Measurements from ENCODE around the gene DNAH2.

Gene DNAH2

GRCh38 chr17:7851438-7852261, 134.1 kb downstream of the DNAH2 start:
- peak overlapping the region; percentile 65 for H3K27ac ChIP-seq (ENCODE audit: low read depth, low read length)
- H3K4me3 ChIP-seq (ENCODE audit: insufficient read depth, low read length, poor library complexity, severe bottlenecking), result peak overlapping the region; percentile 60
- no peaks in the 10 kb centered on the region for H3K27me3 ChIP-seq (ENCODE audit: low read length)
- H3K36me3 ChIP-seq (ENCODE audit: low read length), result no peaks in the 10 kb centered on the region
- H3F3A ChIP-seq (ENCODE audit: insufficient read depth), result peaks cover 10% of the 10 kb centered on the region
- no peaks in the 10 kb centered on the region for H4K20me1 ChIP-seq (ENCODE audit: low read depth, low read length)
- peak overlapping the region; percentile 68 for H3K4me2 ChIP-seq (ENCODE audit: low read depth, low read length, poor library complexity, severe bottlenecking)
- peaks cover 13% of the 10 kb centered on the region for H3K79me2 ChIP-seq (ENCODE audit: insufficient read depth, low read length)
- no peaks in the 10 kb centered on the region for H3K9me3 ChIP-seq (ENCODE audit: insufficient read depth, low read length)
- H3K9ac ChIP-seq (ENCODE audit: low read length), result peak overlapping the region; percentile 61
- no peak overlapping the region for H2AFZ ChIP-seq (ENCODE audit: low read depth, low read length, severe bottlenecking)
- TF ChIP-seq EZH2phosphoT487 (conservative IDR thresholded peaks at IDR 0.05; ENCODE audit: low read length), result no peak
- TF ChIP-seq, protein P1, sequence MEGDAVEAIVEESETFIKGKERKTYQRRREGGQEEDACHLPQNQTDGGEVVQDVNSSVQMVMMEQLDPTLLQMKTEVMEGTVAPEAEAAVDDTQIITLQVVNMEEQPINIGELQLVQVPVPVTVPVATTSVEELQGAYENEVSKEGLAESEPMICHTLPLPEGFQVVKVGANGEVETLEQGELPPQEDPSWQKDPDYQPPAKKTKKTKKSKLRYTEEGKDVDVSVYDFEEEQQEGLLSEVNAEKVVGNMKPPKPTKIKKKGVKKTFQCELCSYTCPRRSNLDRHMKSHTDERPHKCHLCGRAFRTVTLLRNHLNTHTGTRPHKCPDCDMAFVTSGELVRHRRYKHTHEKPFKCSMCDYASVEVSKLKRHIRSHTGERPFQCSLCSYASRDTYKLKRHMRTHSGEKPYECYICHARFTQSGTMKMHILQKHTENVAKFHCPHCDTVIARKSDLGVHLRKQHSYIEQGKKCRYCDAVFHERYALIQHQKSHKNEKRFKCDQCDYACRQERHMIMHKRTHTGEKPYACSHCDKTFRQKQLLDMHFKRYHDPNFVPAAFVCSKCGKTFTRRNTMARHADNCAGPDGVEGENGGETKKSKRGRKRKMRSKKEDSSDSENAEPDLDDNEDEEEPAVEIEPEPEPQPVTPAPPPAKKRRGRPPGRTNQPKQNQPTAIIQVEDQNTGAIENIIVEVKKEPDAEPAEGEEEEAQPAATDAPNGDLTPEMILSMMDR (IDR thresholded peaks at IDR 0.05; ENCODE audit: insufficient read depth, low read length, poor library complexity, severe bottlenecking), result peak; percentile 59
- H3K9me2 ChIP-seq (replicated peaks; ENCODE audit: insufficient read depth, low read length), result no peaks in the 10 kb centered on the region

DNA sequence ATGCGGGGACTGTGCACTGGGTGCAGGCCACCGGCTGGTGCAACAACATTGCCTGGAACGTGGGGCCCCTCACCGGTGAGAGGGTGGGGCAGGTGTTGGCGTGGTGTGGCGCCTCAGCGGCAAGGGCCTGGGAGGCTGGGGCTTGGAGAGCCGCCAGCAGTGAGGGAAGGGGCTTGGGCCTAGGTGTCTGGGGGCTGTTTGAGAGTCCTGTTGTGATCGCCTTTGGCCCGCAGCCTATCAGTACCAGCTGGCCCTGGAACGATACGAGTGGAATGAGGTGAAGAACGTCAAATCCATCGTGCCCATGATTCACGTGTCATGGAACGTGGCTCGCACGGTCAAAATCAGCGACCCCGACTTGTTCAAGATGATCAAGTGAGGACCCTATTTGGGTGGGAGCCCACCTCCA, 134.7 kb downstream of the DNAH2 start:
- H3K36me3 ChIP-seq (ENCODE audit: low read length), result no peaks in the 10 kb centered on the region
- H3K9me3 ChIP-seq (ENCODE audit: insufficient read depth, low read length), result no peaks in the 10 kb centered on the region
- H3K4me2 ChIP-seq (ENCODE audit: low read depth, low read length, poor library complexity, severe bottlenecking), result no peak overlapping the region
- H3K79me2 ChIP-seq (ENCODE audit: insufficient read depth, low read length), result peaks cover 13% of the 10 kb centered on the region
- H3K9ac ChIP-seq (ENCODE audit: low read length), result no peak overlapping the region
- no peaks in the 10 kb centered on the region for H3K9me2 ChIP-seq (replicated peaks; ENCODE audit: insufficient read depth, low read length)
- TF ChIP-seq EZH2phosphoT487 (conservative IDR thresholded peaks at IDR 0.05; ENCODE audit: low read length), result no peak
- TF ChIP-seq, protein P1 (IDR thresholded peaks at IDR 0.05; ENCODE audit: insufficient read depth, low read length, poor library complexity, severe bottlenecking), result no peak
- H4K20me1 ChIP-seq (ENCODE audit: low read depth, low read length), result no peaks in the 10 kb centered on the region
- no peak overlapping the region for H3K4me3 ChIP-seq (ENCODE audit: insufficient read depth, low read length, poor library complexity, severe bottlenecking)
- H3K27me3 ChIP-seq (ENCODE audit: low read length), result no peaks in the 10 kb centered on the region
- H3K27ac ChIP-seq (ENCODE audit: low read depth, low read length), result no peak overlapping the region
- no peak overlapping the region for H2AFZ ChIP-seq (ENCODE audit: low read depth, low read length, severe bottlenecking)
- H3F3A ChIP-seq (ENCODE audit: insufficient read depth), result peaks cover 10% of the 10 kb centered on the region

DNA sequence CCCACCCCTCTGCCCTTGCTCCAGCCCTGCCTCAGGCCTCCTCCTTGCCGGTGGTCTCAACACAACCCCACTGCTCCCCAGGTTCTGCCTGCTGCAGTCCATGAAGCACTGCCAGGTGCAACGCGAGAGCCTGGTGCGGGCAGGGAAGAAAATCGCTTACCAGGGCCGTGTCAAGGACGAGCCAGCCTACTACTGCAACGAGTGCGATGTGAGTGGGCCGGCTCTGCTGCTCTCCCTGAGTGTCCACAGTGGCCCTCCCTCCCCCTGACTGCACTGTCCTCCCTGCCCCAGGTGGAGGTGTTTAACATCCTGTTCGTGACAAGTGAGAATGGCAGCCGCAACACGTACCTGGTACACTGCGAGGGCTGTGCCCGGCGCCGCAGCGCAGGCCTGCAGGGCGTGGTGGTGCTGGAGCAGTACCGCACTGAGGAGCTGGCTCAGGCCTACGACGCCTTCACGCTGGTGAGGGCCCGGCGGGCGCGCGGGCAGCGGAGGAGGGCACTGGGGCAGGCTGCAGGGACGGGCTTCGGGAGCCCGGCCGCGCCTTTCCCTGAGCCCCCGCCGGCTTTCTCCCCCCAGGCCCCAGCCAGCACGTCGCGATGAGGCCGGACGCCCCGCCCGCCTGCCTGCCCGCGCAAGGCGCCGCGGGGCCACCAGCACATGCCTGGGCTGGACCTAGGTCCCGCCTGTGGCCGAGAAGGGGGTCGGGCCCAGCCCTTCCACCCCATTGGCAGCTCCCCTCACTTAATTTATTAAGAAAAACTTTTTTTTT, 135.6 kb downstream of the DNAH2 start:
- H2AFZ ChIP-seq (ENCODE audit: low read depth, low read length, severe bottlenecking), result no peak overlapping the region
- peaks cover 14% of the 10 kb centered on the region for H3K79me2 ChIP-seq (ENCODE audit: insufficient read depth, low read length)
- H3K4me2 ChIP-seq (ENCODE audit: low read depth, low read length, poor library complexity, severe bottlenecking), result no peak overlapping the region
- no peak overlapping the region for H3K9ac ChIP-seq (ENCODE audit: low read length)
- no peaks in the 10 kb centered on the region for H4K20me1 ChIP-seq (ENCODE audit: low read depth, low read length)
- peaks cover 10% of the 10 kb centered on the region for H3F3A ChIP-seq (ENCODE audit: insufficient read depth)
- H3K27me3 ChIP-seq (ENCODE audit: low read length), result no peaks in the 10 kb centered on the region
- TF ChIP-seq, protein P1 (IDR thresholded peaks at IDR 0.05; ENCODE audit: insufficient read depth, low read length, poor library complexity, severe bottlenecking), result no peak
- TF ChIP-seq EZH2phosphoT487 (conservative IDR thresholded peaks at IDR 0.05; ENCODE audit: low read length), result no peak
- no peak overlapping the region for H3K27ac ChIP-seq (ENCODE audit: low read depth, low read length)
- H3K9me2 ChIP-seq (replicated peaks; ENCODE audit: insufficient read depth, low read length), result no peaks in the 10 kb centered on the region
- no peaks in the 10 kb centered on the region for H3K9me3 ChIP-seq (ENCODE audit: insufficient read depth, low read length)
- no peaks in the 10 kb centered on the region for H3K36me3 ChIP-seq (ENCODE audit: low read length)
- no peak overlapping the region for H3K4me3 ChIP-seq (ENCODE audit: insufficient read depth, low read length, poor library complexity, severe bottlenecking)

All from SU-DHL-6 (cell line).